ENCODE data around the gene OR4N2. TPM values are rescaled to one million over a fixed set of nuclear protein-coding genes. Genes with fewer than 3 reads are reported as not detected.
"Not testable (repeated sequence)": the region's sequence is repeated elsewhere in the genome, so short reads cannot be mapped to it uniquely, and the experiment has no call there.

OR4N2 gene
- polyA plus RNA-seq, 1 of the 3 experiments (the other 2 are of a cell fraction) = not detected

DNA sequence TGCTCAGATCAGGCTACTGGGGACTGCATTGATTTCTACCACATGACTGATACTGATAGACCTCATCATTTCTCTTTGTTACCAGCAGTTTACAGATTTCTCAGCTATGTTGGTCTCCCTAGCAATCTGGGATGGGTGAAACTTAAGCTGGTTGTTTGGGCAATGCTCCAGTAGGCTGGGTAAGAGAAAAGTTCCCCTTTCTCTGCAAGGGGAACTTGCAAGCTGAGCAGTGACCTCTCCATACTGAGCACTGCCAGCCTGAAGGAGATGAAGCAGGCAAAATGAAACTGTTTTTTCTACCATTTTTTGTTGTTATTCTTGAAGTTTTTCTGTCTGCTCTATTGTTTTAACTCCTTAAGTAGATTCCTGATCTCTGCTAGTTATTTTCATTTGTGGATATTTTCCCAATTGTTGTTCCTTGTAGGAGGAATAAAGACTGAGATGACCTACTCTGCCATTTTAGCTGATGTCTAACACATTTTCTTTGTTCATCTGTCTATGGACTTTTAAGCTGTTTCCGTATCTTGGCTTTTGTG is 31.6 kb upstream of the OR4N2 start:
- no peak overlapping the region for H3K4me3 ChIP-seq (ENCODE audit: low read depth in 2 of 2, low read length in 1 of 2)
- POLR2A ChIA-PET = no interaction called here
- no peaks in the 10 kb centered on the region for H3K27me3 ChIP-seq (ENCODE audit: insufficient read depth)
- TF ChIP-seq, protein P1, sequence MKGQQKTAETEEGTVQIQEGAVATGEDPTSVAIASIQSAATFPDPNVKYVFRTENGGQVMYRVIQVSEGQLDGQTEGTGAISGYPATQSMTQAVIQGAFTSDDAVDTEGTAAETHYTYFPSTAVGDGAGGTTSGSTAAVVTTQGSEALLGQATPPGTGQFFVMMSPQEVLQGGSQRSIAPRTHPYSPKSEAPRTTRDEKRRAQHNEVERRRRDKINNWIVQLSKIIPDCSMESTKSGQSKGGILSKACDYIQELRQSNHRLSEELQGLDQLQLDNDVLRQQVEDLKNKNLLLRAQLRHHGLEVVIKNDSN (IDR thresholded peaks at IDR 0.05; ENCODE audit: borderline replicate concordance, low read depth) = no peak
- no peak for TF ChIP-seq FOXJ3 (CRISPR knock-in tag; IDR thresholded peaks at IDR 0.05)
- TF ChIP-seq EZH2phosphoT487 (IDR thresholded peaks at IDR 0.05; ENCODE audit: borderline replicate concordance, low read depth) = no peak
- TF ChIP-seq CHD2 (IDR thresholded peaks at IDR 0.05; ENCODE audit: low read length, partially characterized antibody) = no peak
- TF ChIP-seq SMC3 (IDR thresholded peaks at IDR 0.05; ENCODE audit: low read depth, low read length) = no peak
- no peak for TF ChIP-seq MEF2A (IDR thresholded peaks at IDR 0.05; ENCODE audit: borderline replicate concordance, low read depth)
- no peak for TF ChIP-seq POLR2AphosphoS5 (IDR thresholded peaks at IDR 0.05; ENCODE audit: low read depth, low read length)
- TF ChIP-seq, protein P2, sequence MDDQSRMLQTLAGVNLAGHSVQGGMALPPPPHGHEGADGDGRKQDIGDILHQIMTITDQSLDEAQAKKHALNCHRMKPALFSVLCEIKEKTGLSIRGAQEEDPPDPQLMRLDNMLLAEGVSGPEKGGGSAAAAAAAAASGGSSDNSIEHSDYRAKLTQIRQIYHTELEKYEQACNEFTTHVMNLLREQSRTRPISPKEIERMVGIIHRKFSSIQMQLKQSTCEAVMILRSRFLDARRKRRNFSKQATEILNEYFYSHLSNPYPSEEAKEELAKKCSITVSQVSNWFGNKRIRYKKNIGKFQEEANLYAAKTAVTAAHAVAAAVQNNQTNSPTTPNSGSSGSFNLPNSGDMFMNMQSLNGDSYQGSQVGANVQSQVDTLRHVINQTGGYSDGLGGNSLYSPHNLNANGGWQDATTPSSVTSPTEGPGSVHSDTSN (IDR thresholded peaks at IDR 0.05) = no peak
- no peak for TF ChIP-seq TCF12 (IDR thresholded peaks at IDR 0.05)
- no peaks in the 10 kb centered on the region for H3K79me2 ChIP-seq (ENCODE audit: insufficient read depth)
- no peaks in the 10 kb centered on the region for H3K36me3 ChIP-seq (replicated peaks in 1 of 2; ENCODE audit: control insufficient read depth in 1 of 2, insufficient read depth in 2 of 2, low read length in 1 of 2)
- CTCF ChIA-PET = interaction anchor here (0.6 kb wide), 1 partner anchor 106 kb away, joined by 3 read pairs; no protein-coding TSS in a partner anchor
- H3F3A ChIP-seq (replicated peaks; ENCODE audit: insufficient read depth) = no peaks in the 10 kb centered on the region
- no peaks in the 10 kb centered on the region; the same call in 1 of the 2 replicates for H3K9me2 ChIP-seq
- H2AFZ ChIP-seq (ENCODE audit: low read depth) = no peak overlapping the region
- 8% methylated on average over 1 of the region's 1 CpG for WGBS (ENCODE audit: low lambda C conversion rate)
- H3K9me3 ChIP-seq = no peaks in the 10 kb centered on the region
- H3K9ac ChIP-seq = no peak overlapping the region
- no peaks in the 10 kb centered on the region for H4K20me1 ChIP-seq (ENCODE audit: insufficient read depth)
- DNase-seq = no peak
- no peak overlapping the region for H3K27ac ChIP-seq (ENCODE audit: low read depth in 2 of 2, low read length in 1 of 2)
- no peak overlapping the region for H3K4me2 ChIP-seq
- no peaks in the 10 kb centered on the region for H3K4me1 ChIP-seq (ENCODE audit: control insufficient read depth in 1 of 2, insufficient read depth in 2 of 2, low read depth in 1 of 2, low read length in 1 of 2)

DNA sequence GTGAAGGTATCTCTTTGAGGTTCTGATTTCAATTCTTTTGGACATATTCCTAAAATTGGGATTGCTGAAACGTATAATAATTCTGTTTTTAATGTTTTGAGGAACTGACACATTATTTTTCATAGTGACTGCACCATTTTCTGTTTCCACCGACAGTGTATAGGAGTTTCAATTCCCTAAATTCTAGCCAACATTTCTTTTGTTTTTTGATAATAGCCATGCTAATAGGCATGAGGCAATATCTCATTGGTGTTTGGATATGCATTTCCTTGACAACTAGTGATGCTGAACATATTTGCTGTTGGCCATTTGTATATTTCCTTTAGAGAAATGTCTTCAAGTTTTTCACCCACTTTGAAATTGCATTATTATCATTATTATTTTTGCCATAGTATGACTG is 31.1 kb upstream of the OR4N2 start:
- CTCF ChIA-PET = interaction anchor here (0.6 kb wide), 1 partner anchor 105 kb away, joined by 3 read pairs; no protein-coding TSS in a partner anchor
- POLR2A ChIA-PET; H3K79me2 ChIP-seq (ENCODE audit: insufficient read depth); H3F3A ChIP-seq (replicated peaks; ENCODE audit: insufficient read depth); H3K4me2 ChIP-seq; H3K27ac ChIP-seq (ENCODE audit: low read depth in 2 of 2, low read length in 1 of 2); H3K4me1 ChIP-seq (ENCODE audit: control insufficient read depth in 1 of 2, insufficient read depth in 2 of 2, low read depth in 1 of 2, low read length in 1 of 2); H2AFZ ChIP-seq (ENCODE audit: low read depth); H4K20me1 ChIP-seq (ENCODE audit: insufficient read depth); H3K9me2 ChIP-seq; DNase-seq; H3K4me3 ChIP-seq (ENCODE audit: low read depth in 2 of 2, low read length in 1 of 2); H3K9ac ChIP-seq; H3K27me3 ChIP-seq (ENCODE audit: insufficient read depth); H3K9me3 ChIP-seq; H3K36me3 ChIP-seq (replicated peaks in 1 of 2; ENCODE audit: control insufficient read depth in 1 of 2, insufficient read depth in 2 of 2, low read length in 1 of 2): not testable (repeated sequence)
- WGBS (ENCODE audit: low lambda C conversion rate) = 4% methylated on average over 2 of the region's 2 CpGs

DNA sequence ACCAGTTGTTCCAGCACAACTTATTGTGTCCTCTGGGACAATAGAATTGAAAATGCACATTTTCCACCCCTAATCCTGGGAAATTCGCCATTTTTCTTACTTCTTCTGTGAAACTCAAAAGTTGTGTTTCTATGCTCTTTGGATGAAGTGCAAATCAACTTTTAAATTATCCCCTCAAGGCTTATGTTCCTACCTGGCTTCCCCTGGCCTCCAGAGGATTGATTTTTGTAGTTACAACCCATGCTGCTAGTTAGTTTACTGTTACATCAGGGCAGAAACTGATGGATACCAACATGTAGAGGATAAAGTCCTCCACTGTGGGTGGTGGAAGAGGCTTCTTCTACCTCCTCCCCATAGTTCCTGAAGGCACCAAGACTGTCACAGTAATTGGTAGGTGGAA is 30.4 kb upstream of the OR4N2 start, which contains the start of gene OR4M1:
TSS of gene OR4M1 (plus strand) at position 301 of the 400 bp plus-strand sequence. CDS start 6,819 bp downstream, outside the sequence.
- H3K4me2 ChIP-seq; CTCF ChIA-PET; H3K36me3 ChIP-seq (replicated peaks in 1 of 2; ENCODE audit: control insufficient read depth in 1 of 2, insufficient read depth in 2 of 2, low read length in 1 of 2); H3K79me2 ChIP-seq (ENCODE audit: insufficient read depth); DNase-seq; H3K27ac ChIP-seq (ENCODE audit: low read depth in 2 of 2, low read length in 1 of 2); H3K4me1 ChIP-seq (ENCODE audit: control insufficient read depth in 1 of 2, insufficient read depth in 2 of 2, low read depth in 1 of 2, low read length in 1 of 2); H4K20me1 ChIP-seq (ENCODE audit: insufficient read depth); H3K27me3 ChIP-seq (ENCODE audit: insufficient read depth); H3F3A ChIP-seq (replicated peaks; ENCODE audit: insufficient read depth); H3K9me3 ChIP-seq; H3K9me2 ChIP-seq; POLR2A ChIA-PET; H2AFZ ChIP-seq (ENCODE audit: low read depth); H3K4me3 ChIP-seq (ENCODE audit: low read depth in 2 of 2, low read length in 1 of 2); H3K9ac ChIP-seq: not testable (repeated sequence)
- WGBS (ENCODE audit: low lambda C conversion rate) = 0% methylated on average over 1 of the region's 1 CpG
